GM13977 (cell line): ENCODE data around the gene CCDC34.

ENCODE experiments used
- DNase-seq: peaks from one replicate; pipeline ENCODE4 v3.0.0; 2012; ENCODE audit warnings: low spot score
- CTCF ChIP-seq: IDR thresholded peaks from 2 replicates; pipeline ENCODE4 v1.5.1; 2012; ENCODE audit warnings: mild to moderate bottlenecking, control low read depth; ENCODE audit not compliant: insufficient read depth; ENCODE audit errors: extremely low read depth, missing control alignments
- in situ Hi-C: fragments of 300-500 bp; cut with MboI; formaldehyde crosslinking; loops from one replicate; pipeline ENCODE4 v1.12.0; 2022; ENCODE audit warnings: low sequenced_read_pairs, low pct_unique_long_range_greater_than_20kb, mixed read lengths, inconsistent platforms; ENCODE audit not compliant: unreplicated experiment

Gene CCDC34

GRCh38 chr11:27362749-27363575, at the start of gene CCDC34:
CCDC34 (minus strand) TSS chr11:27363215; CDS start chr11:27363194, 21 bp downstream.
- TF ChIP-seq CTCF: no peak
- peak; percentile 93 for DNase-seq
- in situ Hi-C loops: no loop called here

GRCh38 chr11:27412192-27412691, 49.2 kb upstream of the CCDC34 start:
- DNase-seq: no peak
- TF ChIP-seq CTCF: no peak
- in situ Hi-C loops: no loop called here

GRCh38 chr11:27411328-27411727, 48.3 kb upstream of the CCDC34 start:
- in situ Hi-C loops: no loop called here
- no peak for TF ChIP-seq CTCF
- no peak for DNase-seq

GRCh38 chr11:27410272-27410671, 47.3 kb upstream of the CCDC34 start:
- TF ChIP-seq CTCF: no peak
- no peak for DNase-seq
- in situ Hi-C loops: no loop called here

GRCh38 chr11:27409742-27410141, 46.7 kb upstream of the CCDC34 start:
- no peak for TF ChIP-seq CTCF
- no peak for DNase-seq
- in situ Hi-C loops: no loop called here

- TF ChIP-seq CTCF: no peak
Measured at GRCh38 chr11:27409049-27409448, 46.0 kb upstream of the CCDC34 start.

More at GRCh38 chr11:27409049-27409448, 46.0 kb upstream of the CCDC34 start:
- in situ Hi-C loops: no loop called here
- no peak for DNase-seq
